Activated T-helper 2 cell treated with anti-CD3 and anti-CD28 coated beads, Interferon-gamma antibody, Interleukin-2, Interleukin-4, amounts not matched to agents 10 μg/mL and 5 μg/mL and 100 μg/mL, durations not matched to agents 14 hours and 24 hours and 36 hours (primary cell): ENCODE results near the gene ABCB10. TPM values are rescaled to one million over a fixed set of nuclear protein-coding genes. Genes with fewer than 3 reads are reported as not detected.

ENCODE experiments used
- DNase-seq: peaks from one replicate; pipeline ENCODE4 v3.0.0; 2021; ENCODE audit warnings: low spot score
- H3K27ac Mint-ChIP-seq: one replicate; pipeline ENCODE4 v1.8.0; 2021; ENCODE audit warnings: mixed read lengths
- H3K27me3 Mint-ChIP-seq: one replicate; pipeline ENCODE4 v1.8.0; 2021; ENCODE audit warnings: low read depth, mixed read lengths
- H3K36me3 Mint-ChIP-seq: one replicate; pipeline ENCODE4 v1.8.0; 2021; ENCODE audit warnings: low read depth, mixed read lengths
- H3K4me1 Mint-ChIP-seq: one replicate; pipeline ENCODE4 v1.8.0; 2021; ENCODE audit warnings: low read depth, mixed read lengths
- H3K4me3 Mint-ChIP-seq: one replicate; pipeline ENCODE4 v1.8.0; 2021; ENCODE audit warnings: low read depth, mild to moderate bottlenecking, moderate library complexity, mixed read lengths
- H3K9me3 Mint-ChIP-seq: one replicate; pipeline ENCODE4 v1.8.0; 2021; ENCODE audit warnings: mixed read lengths
- intact Hi-C: fragments of 100-400 bp; cut with micrococcal nuclease; formaldehyde crosslinking; loops from one replicate; pipeline ENCODE4 v1.15.1; 2023
- total RNA-seq: library from RNA; stranded (reverse); gene quantifications from 2 replicates; pipeline ENCODE4 v1.2.3, GENCODE V29; 2022

ABCB10 gene
- total RNA-seq, 1 donor from 2014 or later, result 40.1 TPM

DNA sequence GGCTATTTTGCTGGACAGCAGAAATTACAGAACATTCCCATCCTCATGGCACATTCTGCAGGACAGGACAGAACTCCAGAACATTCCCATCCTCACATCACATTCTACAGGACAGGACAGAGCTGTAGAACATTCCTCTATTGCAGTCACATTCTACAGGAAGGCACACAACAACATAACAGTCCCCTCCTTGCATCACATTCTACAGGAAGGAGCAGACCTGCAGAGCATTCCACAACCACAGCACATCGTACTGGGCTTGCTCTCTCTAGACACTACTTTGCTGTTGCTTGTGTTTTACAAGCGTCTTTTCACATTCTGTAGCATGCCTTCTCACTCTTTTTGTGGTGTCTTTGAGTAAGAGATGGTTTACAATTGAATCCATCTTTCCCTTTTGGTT, 26.8 kb upstream of the ABCB10 start:
- H3K9me3 Mint-ChIP-seq, result no peaks in the 10 kb centered on the region
- no peak overlapping the region for H3K27ac Mint-ChIP-seq
- H3K4me3 Mint-ChIP-seq, result no peak overlapping the region
- intact Hi-C loops, result no loop called here
- no peak for DNase-seq
- H3K36me3 Mint-ChIP-seq, result no peaks in the 10 kb centered on the region
- peaks cover 1% of the 10 kb centered on the region for H3K4me1 Mint-ChIP-seq
- peaks cover 2% of the 10 kb centered on the region for H3K27me3 Mint-ChIP-seq

DNA sequence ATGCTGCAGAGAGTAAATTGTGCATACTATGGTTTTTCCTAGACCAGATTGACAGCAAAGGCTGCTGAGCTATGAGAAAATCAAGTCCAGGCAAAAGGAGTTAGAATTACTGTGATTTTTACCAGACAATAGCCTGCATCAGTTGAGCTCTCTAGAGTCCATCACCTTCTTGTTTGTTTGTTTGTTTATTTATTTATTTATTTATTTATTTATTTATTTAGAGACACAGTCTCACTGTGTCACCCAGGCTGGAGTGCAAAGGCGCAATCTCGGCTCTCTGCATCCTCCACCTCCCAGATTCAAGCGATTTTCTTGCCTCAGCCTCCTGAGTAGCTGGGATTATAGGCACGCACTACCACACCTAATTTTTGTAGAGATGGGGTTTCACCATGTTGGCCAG, 24.2 kb upstream of the ABCB10 start:
- no peaks in the 10 kb centered on the region for H3K36me3 Mint-ChIP-seq
- DNase-seq, result no peak
- H3K27ac Mint-ChIP-seq, result no peak overlapping the region
- intact Hi-C loops, result no loop called here
- H3K9me3 Mint-ChIP-seq, result no peaks in the 10 kb centered on the region
- H3K4me1 Mint-ChIP-seq, result peaks cover 4% of the 10 kb centered on the region
- H3K4me3 Mint-ChIP-seq, result no peak overlapping the region
- peaks cover 16% of the 10 kb centered on the region for H3K27me3 Mint-ChIP-seq

DNA sequence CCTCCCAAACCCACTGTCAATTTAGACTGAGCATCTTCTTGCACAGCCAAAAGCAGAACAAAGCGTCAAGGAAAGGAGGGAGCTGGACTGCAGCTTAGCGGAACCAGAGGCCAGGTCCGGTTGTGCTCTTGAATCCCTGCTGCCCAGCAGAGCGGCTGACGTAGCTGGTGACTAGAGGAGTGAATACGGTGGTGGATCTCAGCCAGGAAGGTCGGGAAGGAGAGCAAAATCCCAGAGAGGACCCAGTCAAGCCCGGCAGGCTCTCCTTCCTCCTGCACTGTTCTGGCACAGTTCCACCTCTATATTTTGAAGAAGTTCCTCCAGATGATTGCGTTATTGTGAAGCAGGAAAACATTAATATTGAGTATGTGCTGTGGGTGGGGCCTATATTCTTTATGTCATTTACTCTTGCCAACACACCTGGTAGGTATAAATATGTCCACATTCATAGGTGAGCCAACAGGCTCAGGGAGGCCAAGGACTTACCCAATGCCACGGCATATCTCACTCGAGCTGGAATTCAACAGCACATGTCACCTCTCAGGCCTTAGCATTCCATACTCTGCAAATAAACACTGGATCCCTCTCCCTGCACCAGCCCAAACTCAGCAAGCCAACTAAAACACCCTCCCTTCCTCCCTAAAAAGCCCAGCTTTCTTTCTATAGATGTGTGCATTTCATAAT, 23.6 kb upstream of the ABCB10 start:
- Mint-ChIP-seq H3K27me3 (peaks cover 17% of the 10 kb centered on the region), H3K4me1 (peaks cover 3% of the 10 kb centered on the region), H3K36me3 (no peaks in the 10 kb centered on the region), H3K4me3 (no peak overlapping the region), H3K27ac (no peak overlapping the region), H3K9me3 (no peaks in the 10 kb centered on the region)
- intact Hi-C loops, result no loop called here
- no peak for DNase-seq

DNA sequence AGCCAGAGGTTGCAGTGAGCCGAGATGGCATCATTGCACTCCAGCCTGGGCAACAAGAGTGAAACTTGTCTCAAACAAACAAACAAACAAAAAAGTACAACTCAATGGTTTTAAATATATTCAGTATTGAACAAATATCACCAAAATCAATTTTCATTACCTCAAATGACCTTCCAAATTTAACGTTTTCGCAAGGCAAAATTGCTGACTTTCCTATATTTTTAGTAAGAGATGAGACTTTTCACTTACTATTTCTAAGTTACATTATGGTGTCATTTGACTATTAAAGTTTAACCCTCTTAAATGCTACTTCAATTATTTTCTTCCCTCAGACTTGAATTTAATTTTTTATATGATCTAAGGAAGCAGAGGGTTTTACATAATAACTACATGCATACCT, 23.0 kb upstream of the ABCB10 start:
- no peaks in the 10 kb centered on the region for H3K36me3 Mint-ChIP-seq
- no peak overlapping the region for H3K4me3 Mint-ChIP-seq
- no peak for DNase-seq
- H3K9me3 Mint-ChIP-seq, result no peaks in the 10 kb centered on the region
- intact Hi-C loops, result no loop called here
- H3K27me3 Mint-ChIP-seq, result peaks cover 17% of the 10 kb centered on the region
- H3K4me1 Mint-ChIP-seq, result peaks cover 3% of the 10 kb centered on the region
- no peak overlapping the region for H3K27ac Mint-ChIP-seq

DNA sequence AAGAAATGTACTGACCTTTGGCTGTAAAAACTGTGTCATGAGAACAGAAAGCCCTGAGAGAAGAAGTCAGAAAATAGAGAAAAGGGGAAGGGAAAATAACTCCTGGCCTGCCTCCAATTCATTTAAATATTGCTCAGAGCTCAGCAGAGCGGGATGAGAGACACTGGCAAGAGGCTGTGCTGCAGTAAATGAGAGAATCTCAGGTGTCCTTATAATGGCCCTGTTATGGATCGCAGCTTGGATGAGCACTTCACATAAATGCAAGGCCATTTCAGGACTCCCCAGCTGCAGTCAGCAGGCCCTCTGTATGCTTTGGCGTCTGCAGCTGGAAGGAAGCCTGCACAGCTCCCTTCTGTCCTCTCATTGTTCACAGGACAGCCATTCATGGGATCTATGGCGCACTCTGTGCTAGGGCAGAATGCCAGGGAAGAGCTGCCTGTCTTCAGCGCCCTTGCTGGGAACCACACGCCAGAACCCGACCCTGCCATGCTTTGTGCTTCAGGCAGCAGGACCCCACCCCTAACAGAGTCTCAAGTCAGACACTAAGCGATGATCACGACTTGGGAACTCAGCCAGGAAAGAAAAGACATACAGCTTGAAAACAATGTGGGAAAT, 20.7 kb upstream of the ABCB10 start:
- Mint-ChIP-seq H3K27me3 (peaks cover 17% of the 10 kb centered on the region), H3K4me1 (peaks cover 3% of the 10 kb centered on the region), H3K4me3 (no peak overlapping the region), H3K9me3 (no peaks in the 10 kb centered on the region), H3K27ac (no peak overlapping the region), H3K36me3 (no peaks in the 10 kb centered on the region)
- intact Hi-C loops, result no loop called here
- no peak for DNase-seq

DNA sequence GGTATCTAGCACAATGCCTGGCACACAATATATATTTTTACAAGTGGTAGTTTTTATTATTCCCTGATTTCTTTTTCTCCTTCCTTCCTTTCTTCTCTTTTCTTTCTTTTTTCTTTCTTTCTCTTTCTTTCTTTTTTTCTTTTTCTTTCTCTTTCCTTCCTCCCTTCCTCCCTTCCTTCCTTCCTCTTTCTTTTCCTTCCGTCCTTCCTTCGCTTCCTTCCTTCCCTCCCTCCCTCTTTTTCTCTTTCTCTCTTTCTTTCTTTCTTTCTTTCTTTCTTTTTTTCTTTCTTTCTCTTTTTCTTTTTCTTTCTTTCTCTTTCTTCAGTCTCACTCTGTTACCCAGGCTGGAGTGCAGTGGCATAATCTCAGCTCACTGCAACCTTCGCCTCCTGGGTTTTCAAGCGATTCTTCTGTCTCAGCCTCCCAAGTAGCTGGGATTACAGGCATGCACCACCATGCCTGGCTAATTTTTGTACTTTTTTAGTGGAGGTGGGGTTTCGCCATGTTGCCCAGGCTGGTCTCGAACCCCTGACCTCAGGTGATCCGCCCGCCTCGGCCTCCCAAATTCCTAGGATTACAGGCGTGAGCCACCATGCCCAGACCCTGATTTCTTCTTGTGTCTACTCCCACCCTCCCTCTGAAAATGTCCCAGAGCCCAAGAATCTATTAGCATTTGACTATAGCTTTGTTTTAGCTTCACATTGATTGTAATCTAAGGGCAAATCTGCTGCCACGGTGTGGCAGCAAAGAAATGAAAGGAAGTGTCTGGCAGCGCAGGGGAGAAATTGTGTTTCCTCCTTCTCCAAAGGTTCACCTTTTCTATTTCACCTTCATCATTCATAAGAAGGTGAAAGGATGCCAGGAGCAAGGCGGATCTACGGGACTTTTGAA, 19.9 kb upstream of the ABCB10 start:
- Mint-ChIP-seq H3K4me1 (peaks cover 3% of the 10 kb centered on the region), H3K27ac (no peak overlapping the region), H3K4me3 (no peak overlapping the region), H3K27me3 (peaks cover 15% of the 10 kb centered on the region), H3K9me3 (no peaks in the 10 kb centered on the region), H3K36me3 (no peaks in the 10 kb centered on the region)
- intact Hi-C loops, result no loop called here
- no peak for DNase-seq

DNA sequence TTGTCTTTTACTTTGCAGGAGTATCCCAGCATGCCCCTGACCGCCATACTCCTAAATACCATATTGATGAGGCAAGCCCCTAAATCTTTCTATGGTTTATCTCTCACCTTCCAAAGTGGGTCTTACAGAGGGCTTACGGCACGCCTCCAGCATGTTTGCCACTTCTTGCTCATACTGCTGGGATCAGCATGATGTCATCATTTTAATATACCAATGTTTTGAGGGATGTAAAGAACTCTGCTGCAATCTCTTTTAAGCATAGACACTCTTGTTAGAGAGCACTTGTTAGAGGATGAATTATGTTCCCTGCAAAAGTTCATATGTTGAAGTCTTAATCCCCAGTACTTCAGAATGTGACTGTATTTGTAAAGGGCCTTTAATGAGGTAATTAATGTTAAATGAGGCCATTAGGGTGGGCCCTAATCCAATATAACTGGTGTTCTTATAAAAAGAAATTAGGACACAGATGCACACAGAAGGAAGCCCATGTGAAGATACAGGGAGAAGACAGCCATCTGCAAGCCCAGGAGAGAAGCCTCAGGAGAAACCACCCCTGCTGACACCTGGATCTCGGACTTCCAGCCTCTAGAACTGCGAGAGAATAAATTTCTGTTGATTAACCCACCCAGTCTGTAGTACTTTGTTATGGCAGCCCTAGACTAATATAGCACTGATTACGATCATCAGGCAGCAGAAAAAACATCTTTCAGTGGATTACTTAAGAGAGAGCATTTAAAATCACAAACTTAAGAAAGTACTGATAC, 16.4 kb upstream of the ABCB10 start:
- Mint-ChIP-seq H3K9me3 (no peaks in the 10 kb centered on the region), H3K4me3 (no peak overlapping the region)
- DNase-seq, result no peak

DNA sequence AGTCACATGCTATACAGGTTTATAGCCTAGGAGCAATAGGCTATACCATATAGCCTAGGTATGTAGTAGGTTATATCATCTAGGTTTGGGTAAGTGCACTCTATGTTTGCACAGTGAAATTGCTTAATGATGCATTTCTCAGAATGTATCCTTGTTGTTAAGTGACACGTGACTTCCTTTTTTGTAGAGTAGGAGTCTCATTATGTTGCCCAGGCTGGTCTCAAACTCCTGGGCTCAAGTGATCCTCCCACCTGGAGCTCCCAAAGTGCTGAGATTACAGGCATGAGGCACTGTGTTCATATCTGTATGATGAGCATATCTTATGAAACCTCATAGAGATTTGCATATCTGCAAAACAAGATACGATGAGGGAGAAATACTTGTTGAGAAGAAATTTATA, 13.8 kb upstream of the ABCB10 start:
- intact Hi-C loops, result no loop called here
- no peak overlapping the region for H3K4me3 Mint-ChIP-seq
- H3K4me1 Mint-ChIP-seq, result peaks cover 5% of the 10 kb centered on the region
- DNase-seq, result no peak
- H3K27ac Mint-ChIP-seq, result no peak overlapping the region
- no peaks in the 10 kb centered on the region for H3K36me3 Mint-ChIP-seq
- no peaks in the 10 kb centered on the region for H3K9me3 Mint-ChIP-seq
- H3K27me3 Mint-ChIP-seq, result peaks cover 5% of the 10 kb centered on the region

More for the DNA sequence above, 16.4 kb upstream of the ABCB10 start:
- Mint-ChIP-seq H3K4me1 (peaks cover 8% of the 10 kb centered on the region), H3K36me3 (no peaks in the 10 kb centered on the region), H3K27me3 (peaks cover 17% of the 10 kb centered on the region), H3K27ac (no peak overlapping the region)
- intact Hi-C loops, result no loop called here

DNA sequence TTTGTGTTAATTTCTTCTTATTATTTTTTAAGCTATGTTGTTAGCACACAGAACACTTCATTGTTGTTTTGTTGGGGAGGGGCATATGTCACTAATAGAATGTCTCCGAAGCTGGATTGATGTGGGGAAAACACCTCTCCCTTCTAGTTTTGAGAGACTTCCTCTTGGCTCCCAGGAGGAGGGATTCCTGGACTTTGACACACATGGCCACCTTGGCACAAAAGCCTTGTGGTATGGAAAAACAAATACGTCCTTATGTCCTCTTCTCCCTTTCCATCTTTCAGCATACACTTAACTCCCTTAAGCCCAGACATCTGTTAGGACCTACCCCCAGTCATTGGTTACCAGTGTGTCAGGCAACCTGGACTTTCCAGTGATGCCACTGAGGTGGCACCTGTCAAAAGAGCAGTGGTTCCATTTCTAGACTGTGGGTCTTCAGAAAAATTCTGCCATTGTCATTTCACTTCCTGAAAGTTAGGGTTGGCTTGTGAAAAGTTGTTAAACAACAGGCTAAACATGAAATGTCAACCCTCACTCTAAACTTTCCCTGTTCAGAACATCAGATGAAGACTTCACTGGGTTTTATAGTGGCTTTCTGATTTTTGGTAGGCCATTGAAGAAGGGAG, 12.5 kb upstream of the ABCB10 start:
- no peaks in the 10 kb centered on the region for H3K36me3 Mint-ChIP-seq
- no peaks in the 10 kb centered on the region for H3K9me3 Mint-ChIP-seq
- peaks cover 6% of the 10 kb centered on the region for H3K27me3 Mint-ChIP-seq
- no peak overlapping the region for H3K4me3 Mint-ChIP-seq
- H3K4me1 Mint-ChIP-seq, result peaks cover 5% of the 10 kb centered on the region
- no peak for DNase-seq
- H3K27ac Mint-ChIP-seq, result peak overlapping the region; percentile 11
- intact Hi-C loops, result no loop called here

DNA sequence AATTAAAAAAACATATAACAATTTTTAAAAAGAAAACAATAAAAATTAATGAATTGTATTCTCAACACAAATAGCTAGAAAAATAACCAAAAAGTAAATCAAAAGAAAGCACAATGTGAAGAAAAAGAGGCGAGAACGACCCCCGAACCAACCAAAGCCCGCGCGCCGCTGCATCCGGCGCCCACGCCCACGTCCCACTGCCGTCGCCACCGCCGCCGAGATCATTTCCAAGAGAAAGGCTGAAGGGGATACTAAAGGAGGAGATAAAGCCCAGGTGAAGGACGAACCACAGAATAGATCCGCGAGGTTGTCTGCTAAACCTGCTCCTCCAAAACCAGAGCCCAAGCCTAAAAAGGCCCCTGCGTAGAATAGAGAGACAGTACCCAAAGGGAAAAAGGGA, 11.8 kb upstream of the ABCB10 start:
- H3K4me1 Mint-ChIP-seq, result peaks cover 5% of the 10 kb centered on the region
- no peak overlapping the region for H3K4me3 Mint-ChIP-seq
- peaks cover 6% of the 10 kb centered on the region for H3K27me3 Mint-ChIP-seq
- no peaks in the 10 kb centered on the region for H3K36me3 Mint-ChIP-seq
- no peak for DNase-seq
- intact Hi-C loops, result no loop called here
- no peak overlapping the region for H3K27ac Mint-ChIP-seq
- no peaks in the 10 kb centered on the region for H3K9me3 Mint-ChIP-seq

DNA sequence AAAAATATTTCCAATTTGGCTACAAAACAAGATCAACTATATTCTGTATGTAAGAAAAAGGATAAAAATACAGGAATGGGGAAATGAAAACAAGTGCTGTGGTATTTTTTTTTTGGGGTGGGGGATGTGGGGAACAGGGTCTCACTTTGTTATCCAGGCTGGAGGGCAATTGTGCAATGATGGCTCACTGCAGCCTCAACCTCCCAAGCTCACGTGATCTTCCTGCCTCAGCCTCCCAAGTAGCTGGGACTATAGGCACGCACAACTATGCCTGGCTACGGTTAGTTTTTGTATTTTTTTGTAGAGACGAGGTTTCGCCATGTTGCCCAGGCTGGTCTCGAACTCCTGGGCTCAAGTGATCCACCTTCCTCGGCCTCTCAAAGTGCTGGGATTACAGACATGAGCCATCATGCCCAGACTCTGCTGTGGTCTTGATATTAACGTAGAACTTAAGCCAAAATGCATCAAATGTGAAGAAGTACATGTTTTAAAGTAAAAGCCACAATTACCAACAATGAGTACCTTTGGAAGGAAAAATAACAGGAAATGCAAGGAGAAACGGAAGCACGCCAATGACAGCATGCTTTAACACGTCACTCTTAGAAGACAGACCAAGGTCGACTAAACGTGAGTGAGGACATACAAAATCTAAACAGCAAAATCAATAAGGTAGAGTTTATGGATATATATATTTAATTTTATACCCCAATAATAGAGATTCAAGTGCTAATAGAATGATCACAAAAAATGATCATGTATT, 8.8 kb upstream of the ABCB10 start:
- Mint-ChIP-seq H3K4me3 (no peak overlapping the region), H3K27me3 (peaks cover 6% of the 10 kb centered on the region), H3K9me3 (no peaks in the 10 kb centered on the region), H3K4me1 (peaks cover 4% of the 10 kb centered on the region), H3K27ac (no peak overlapping the region), H3K36me3 (no peaks in the 10 kb centered on the region)
- intact Hi-C loops, result no loop called here
- DNase-seq, result no peak

DNA sequence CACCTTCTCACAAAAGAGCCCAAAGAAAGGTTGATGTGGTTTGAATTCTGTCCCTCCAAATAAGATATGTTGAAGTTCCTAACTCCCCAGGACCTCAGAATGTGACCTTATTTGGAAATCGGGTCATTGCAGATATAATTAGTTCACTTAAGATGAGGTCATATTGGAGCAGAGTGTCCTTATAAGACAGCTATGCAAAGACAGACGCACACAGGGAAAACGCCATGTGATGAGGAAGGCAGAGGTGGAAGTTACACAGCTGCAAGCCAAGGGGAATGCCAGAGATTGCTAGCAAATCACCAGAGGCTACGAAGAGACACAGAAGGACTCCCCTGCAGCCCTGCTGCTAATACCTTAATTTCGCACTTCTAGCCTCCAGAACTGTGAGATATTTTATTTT, 5.2 kb upstream of the ABCB10 start:
- intact Hi-C loops, result no loop called here
- Mint-ChIP-seq H3K36me3 (no peaks in the 10 kb centered on the region), H3K9me3 (no peaks in the 10 kb centered on the region), H3K27me3 (peaks cover 4% of the 10 kb centered on the region), H3K27ac (no peak overlapping the region), H3K4me3 (no peak overlapping the region), H3K4me1 (peaks cover 8% of the 10 kb centered on the region)
- DNase-seq, result no peak
